HG02610 (cell line): Measurements from ENCODE around the gene VIM.
"Not testable (repeated sequence)": the region's sequence is repeated elsewhere in the genome, so short reads cannot be mapped to it uniquely, and the experiment has no call there.

Source experiments
- ATAC-seq: cut with Tn5 transposase; IDR thresholded peaks from one replicate; pipeline ENCODE4 v1.9.1; 2021; ENCODE audit warnings: mild to moderate bottlenecking, moderate library complexity; ENCODE audit not compliant: unreplicated experiment

VIM gene

DNA sequence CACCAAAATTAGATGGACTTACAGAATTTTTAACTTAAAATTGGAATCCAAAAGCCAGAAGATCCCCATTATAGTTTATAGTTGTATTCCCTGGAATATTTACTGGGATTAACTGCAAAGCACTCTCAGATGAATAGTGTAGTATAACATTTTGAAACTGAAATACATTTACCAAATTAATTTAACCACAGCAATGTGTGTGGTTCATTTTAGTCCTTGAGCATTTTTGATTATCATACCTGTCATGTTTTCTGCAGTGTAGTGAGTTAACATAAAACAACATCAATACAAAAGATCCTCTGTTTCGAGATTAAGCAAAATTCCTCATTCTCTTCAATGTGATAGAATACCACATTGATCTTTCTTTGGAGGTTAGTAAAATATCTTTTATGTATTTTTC is 3.7 kb downstream of the VIM start:
- ATAC-seq: no peak

DNA sequence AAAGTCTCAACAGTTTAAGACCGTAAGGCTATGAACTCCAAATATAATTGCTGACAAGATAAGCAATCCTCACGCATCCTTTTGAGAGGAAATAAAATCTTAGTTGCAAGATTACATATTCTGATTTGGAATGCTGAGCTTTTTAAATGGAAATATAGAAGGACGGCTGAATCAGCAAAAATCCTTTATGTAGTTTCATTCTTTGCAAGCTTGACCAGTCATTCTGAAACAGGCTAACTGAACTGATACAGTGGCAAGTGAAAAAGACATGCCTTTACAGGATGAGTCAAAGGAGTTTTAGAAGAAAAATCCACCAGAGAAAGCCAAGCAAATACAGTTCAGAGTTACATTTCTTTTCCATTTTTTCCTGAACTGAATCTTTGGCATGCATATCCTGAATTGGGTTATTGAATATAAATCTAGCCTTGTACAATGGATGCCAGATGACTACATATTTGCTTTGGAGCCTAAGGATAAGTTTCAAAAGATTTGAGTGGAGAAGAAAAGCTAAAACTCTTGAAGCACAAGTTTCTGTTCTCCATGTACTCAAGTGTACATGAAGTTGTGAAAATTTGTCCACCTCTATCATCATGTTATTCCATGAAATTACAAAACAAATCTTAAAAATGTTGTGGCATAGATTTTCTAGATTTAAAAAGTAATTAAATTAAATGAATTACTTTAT is 4.4 kb downstream of the VIM start:
- ATAC-seq: peak; percentile 31

- no peak for ATAC-seq
Observed at GRCh38 chr10:17233286-17233991, 5.4 kb downstream of the VIM start.

- ATAC-seq: no peak
Observed at GRCh38 chr10:17234431-17234945, 6.4 kb downstream of the VIM start.

DNA sequence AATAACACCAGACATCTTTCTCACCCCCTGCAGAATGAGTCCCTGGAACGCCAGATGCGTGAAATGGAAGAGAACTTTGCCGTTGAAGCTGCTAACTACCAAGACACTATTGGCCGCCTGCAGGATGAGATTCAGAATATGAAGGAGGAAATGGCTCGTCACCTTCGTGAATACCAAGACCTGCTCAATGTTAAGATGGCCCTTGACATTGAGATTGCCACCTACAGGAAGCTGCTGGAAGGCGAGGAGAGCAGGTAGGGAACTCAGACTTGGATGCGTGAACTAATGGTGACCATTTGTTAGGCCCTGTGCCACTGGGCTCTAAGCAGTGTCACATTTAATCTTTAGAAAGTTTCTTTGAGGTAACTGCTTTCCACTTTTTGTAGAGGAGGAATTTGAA is 7.1 kb downstream of the VIM start:
- ATAC-seq: no peak

- no peak for ATAC-seq
Observed at GRCh38 chr10:17236468-17237148, 8.6 kb downstream of the VIM start.

DNA sequence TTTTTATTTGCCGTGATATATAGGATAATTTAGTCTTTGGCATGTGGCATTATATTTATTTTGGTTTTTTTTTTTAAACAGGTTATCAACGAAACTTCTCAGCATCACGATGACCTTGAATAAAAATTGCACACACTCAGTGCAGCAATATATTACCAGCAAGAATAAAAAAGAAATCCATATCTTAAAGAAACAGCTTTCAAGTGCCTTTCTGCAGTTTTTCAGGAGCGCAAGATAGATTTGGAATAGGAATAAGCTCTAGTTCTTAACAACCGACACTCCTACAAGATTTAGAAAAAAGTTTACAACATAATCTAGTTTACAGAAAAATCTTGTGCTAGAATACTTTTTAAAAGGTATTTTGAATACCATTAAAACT is 9.1 kb downstream of the VIM start:
- ATAC-seq: no peak

DNA sequence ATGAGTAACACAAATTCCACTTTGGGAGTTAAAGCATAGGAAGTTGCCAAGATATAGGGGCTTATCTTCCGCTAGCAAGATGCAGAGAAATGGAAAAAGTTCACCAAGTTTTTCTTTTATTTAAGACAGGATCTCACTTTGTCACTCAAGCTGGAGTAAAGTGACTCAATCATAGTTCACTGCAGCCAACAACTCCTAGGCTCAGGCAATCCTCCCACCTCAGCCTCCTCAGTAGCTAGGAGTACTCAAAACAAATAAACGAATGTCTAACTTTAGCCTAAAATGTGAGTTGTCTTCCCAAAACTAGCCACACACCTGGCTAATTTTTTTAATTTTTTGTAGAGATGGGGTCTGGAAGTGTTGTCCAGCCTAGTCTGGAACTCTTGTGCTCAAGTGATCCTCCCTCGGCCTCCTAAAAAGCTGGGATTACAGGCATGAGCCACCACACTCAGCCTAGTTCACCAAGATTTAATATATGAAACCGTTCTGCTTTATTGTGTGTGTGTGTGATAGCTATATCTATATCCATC is 9.9 kb downstream of the VIM start:
- ATAC-seq: no peak

DNA sequence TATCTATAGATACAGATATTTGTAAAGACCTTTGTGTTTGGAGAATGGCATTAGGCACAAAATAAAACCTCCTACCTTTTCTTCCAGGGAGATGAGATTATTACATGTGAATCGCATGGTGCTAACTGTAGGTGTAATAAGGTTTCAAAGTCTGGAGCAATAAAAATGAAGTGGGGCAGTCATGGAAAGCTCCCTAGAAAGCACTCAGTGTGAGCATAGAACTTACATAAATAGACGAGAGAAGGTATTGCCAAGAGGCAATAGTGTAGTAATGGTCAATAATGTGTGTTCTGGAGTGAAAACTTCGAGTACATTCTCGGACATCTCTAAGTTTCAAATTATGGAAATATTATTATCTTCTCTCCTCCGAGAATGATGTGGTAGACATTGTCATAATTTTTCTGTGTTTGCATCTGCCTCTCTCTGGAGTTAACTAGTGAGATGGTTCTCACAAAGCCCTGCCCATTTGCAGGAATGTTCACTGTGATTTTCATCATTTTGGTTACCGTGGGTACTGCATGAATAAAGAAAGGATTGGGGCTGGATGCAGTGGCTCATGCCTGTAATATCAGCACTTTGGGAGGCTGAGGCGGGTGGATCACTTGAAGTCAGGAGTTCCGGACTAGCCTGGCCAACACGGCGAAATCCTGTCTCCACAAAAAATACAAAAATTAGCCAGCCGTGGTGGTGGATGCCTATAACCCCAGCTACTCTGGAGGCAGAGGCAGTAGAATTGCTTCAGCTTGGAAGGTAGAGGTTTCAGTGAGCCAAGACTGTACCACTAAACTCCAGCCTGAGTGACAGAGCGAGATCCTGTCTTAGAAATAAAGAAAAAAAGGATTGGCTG is 10.6 kb downstream of the VIM start:
- no peak for ATAC-seq

- no peak for ATAC-seq
Observed at GRCh38 chr10:17239345-17240085, 11.5 kb downstream of the VIM start.

DNA sequence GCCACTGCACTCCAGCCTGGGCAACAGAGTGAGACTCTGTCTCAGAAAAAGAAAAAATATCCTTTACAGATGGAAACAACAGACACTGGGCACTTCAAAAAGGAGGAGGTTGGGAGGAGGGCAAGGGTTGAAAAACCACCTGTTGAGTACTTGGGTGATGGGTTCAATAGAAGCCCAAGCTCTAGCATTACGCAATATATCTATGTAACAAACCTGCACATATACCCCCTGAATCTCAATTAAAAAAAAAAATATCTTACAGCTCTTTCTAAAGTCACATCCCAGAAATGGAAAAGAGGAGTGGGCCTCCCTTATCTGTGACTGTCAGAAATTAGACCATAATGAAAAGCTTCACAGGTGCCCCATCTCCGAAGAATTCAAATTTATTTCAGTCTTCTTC is 12.1 kb downstream of the VIM start:
- ATAC-seq: no peak

GRCh38 chr10:17240616-17241015 is 12.6 kb downstream of the VIM start:
- ATAC-seq: no peak

DNA sequence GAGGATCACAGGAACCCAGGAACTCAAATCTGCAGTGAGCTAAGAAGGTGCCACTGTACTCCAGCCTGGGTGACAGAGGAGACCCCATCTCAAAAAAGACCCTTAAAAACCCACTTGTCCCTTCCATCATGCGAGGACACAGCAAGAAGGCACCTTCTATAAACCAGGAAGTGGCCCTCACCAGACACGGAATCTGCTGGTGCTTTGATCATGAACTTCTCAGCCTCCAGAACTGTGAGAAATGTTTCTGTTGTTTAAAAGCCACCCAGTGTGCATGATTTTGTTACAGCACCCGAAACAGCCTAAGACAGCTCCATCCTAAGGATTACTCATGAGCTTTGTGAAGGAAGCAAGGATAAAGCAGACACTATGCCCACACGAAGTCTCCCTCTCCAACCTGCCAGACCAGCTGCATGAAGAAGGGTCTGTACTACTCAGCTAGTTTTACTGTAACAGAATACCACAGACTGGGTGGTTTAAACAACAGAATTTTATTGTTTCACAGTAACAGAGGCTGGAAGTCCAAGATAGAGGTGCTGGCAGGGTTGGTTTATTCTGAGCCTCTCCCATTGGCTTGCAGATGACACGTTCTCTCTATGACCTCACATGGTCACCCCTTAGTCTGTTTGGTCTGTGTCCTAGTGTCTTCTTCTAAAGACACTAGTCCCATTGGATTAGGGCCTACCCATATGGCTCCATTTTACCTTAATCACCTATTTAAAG is 13.7 kb downstream of the VIM start:
- ATAC-seq: no peak

DNA sequence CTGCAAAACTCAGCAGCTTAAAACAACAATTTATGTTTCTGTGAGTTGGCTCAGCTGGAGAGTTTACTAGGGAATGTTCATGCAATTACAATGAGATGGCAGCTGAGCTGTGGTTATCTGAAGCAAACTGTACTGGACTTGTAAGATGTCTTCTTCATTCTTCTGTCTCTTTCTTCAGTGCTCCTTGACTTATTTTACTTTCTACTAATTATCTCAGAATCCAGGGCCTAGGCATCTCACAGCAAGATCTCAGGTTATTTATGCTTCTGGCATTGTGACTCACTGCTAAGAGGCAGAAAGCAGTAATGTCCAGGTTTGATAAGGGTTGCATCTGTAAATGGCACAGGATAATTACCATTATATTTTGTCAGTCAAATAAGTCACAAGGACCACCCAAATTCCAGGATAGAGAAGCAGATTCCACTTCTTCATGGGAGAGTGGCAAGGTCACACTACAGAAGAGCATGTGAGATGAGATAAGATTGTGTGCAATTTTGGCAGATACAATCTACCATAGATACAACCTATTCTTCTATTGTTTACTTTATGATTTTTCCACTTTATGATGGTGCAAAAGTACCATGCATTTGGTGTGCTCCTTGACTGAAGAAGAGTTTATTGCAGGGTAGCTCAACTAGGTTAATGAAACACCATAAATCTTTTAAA is 16.8 kb downstream of the VIM start:
- no peak for ATAC-seq

DNA sequence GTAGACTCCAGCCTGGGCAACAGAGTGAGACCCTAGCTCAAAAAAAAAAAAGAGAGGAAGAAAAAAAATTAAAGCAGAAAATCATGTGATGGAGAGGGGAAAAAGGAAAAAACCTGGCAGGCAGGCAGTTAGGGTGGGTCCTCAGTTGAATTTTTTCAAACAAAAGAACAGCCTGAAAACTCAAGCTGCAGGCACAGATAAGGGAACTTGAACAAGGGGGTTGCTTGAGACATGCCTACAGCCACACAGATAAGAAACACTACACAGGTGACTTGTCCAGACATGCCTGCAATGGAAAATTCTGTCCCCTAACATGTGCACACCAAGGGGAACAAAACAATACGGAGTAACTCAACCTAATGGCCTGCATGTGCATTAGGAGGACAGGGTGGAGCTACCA is 19.2 kb downstream of the VIM start:
- ATAC-seq: no peak

DNA sequence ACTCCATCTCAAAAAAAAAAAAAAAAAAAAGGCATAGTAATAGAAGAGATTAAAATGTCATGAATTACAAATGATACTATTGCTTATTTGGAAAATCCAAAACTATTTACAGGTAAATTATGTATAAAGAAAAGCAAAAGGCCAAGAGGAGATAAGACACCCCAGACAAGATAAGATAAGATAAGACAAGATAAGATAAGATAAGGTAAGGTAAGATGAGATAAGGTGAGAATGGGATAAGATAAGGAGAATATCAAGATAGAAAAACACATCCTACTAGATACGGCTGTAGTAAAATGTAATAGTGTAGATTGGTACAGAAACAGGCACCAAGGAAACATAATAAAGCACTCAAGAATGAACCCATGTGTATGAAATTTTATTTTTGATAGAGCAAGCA is 20.9 kb downstream of the VIM start:
- no peak for ATAC-seq

DNA sequence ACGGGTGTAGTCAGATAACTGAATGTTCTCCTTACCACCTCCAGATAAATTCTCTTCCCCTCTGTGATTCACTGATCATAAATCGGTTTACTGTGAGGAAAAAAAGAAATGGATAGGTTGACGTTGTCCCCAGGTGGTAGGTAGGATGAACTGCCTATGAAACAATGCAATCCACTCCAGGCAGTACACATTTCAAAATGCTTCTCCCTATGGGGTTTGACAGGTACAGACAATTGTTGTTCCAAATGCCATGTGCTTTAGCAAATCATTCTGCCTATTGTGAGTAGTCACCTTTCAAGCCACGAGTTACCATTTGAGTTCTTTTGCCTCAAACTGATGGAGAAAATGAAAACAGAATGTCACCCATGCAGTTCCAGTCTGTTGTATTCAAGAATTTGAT is 21.8 kb downstream of the VIM start:
- ATAC-seq: no peak

DNA sequence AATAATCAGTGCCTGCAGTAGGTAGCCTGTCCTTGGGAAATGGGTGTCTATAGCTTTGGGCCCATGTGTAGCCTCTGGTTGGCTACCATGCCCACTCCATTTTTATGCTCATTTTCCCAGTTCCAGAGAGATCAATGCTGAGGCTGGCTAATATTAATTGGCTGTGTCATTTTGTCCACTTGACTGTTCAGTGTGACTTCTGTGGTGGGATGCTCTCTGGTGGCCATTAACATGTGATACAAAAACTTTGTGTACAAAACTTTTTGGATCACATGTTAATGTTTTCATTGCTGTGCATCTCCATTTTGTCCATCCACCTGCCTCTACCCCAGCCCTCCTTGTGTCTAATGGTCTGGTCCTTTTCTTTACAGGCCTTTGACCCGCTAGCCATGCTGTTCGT is 22.7 kb downstream of the VIM start:
- no peak for ATAC-seq

DNA sequence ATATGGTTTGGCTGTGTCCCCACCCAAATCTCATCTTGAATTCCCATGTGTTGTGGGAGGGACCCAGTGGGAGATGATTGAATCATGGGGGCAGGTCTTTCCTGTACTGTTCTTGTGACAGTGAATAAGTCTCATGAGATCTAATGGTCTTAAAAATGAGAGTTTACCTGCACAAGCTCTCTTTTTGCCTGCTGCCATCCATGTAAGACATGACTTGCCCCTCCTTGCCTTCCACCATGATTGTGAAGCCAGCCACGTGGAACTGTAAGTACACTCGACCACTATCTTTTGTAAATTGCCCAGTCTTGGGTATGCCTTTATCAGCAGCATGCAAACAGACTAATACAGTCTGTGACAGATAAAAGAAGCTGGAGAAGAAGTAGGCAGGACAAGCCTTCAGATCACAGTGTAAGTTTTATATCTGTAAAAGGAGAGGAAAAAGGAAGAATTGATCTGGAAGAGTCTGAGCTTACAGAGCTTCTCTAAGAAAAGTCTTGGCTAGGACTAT is 26.6 kb downstream of the VIM start:
- not testable (repeated sequence) for ATAC-seq
